SIG-M5 (cell line): ENCODE measurements around the gene TMEM168.
"Not testable (repeated sequence)": the region's sequence is repeated elsewhere in the genome, so short reads cannot be mapped to it uniquely, and the experiment has no call there.

ENCODE experiments used
- DNase-seq: peaks from one replicate; lab custom pipeline; 2025; lab: John Stamatoyannopoulos, UW

The TMEM168 gene

DNA sequence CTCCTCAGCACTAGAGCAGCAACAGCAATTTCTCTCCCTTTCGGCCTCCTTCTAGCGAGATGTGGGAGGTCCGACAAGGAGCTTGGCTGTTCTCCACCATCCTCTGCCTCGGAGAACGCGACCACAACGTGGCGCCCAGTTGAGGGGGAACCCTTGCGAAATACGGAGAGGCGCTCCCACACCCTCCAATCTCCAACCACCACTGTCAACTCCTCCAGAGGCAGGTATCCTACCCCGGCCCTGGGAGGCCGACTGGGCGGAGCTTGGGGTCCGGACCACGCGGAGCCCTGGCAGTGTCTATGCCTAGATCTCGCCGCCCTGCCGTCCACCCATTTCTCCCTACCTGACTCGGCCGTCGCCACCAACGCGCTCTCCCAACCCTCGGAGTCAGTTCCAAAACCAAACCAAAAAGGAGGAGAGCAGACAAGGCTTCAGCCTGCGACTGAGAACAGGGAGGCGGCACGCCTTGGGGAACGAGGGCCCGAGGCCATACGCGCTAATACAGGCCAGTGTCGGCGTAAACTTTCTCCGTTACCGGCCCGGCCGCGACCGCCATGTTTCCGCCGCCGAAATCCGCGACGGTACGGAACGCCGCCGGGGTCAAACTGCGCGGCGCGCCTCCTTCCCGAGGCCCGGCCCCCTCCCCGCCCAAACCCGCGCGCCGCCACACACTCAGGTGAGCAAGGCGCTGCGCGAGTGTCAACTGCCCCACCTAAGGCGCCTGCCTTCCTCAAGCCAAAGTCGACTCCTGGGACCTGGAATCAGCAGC, at the start of gene TMEM168:
TSS of gene TMEM168 (minus strand) at position 577 of the 769 bp plus-strand sequence. CDS start 5,568 bp downstream, outside the sequence.
- peak; percentile 46 for DNase-seq

- DNase-seq, result not testable (repeated sequence)
Measured at GRCh38 chr7:112835928-112836327, 45.7 kb upstream of the TMEM168 start.

DNA sequence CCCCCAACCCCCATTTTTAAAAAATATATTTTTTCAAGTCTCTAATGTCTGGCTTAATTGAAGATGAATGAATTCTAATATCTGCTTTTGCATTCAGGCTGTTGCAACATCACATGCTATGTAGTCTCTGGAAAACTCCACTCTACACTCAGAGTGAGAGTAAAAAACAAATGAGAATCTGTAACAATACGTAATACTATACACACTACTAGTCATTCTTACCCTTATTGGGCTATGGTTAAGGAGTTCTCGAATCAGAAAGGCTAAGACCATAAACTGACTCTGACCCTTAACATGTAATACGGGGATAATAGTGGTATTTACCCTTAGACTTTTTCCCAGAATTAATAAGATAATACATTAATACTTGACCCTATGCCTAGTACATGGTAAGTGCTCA, 42.9 kb upstream of the TMEM168 start:
- no peak for DNase-seq

DNA sequence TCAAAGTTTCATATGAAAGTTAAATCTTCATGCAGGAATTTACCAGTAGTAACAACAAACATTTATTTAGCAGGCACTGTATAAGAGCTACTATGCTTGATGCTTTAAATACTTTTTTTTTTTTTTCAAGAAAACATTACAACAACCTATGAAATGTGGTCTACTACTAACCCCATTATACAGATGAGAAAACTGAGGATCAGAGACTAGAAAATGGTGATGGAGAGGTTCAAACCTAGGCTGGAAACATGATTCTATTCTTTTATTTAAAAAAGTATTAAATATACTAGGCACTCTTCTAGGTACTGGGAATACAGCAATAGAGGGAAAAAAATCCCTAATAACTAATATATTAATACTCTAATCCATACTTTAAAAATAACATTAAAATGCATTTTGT, 40.6 kb upstream of the TMEM168 start:
- DNase-seq, result no peak

DNA sequence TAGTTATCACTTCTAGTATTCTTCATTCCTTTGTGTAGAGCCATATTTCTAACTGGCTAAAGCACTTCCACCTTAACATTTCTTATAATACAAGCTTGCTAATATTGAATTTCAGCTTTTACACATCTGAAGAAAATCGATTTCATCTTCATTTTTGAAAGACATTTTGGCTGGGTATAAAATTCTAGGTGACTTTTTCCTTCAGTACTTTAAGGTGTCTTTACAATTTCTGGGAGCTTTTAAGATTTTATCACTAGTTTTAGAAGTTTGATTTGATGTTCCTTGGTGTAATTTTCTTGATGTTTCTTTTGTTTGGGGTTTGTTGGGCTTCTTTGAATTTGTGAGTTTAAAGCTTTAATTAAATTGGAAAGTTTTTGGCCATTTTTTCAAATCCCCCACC, 38.5 kb upstream of the TMEM168 start:
- DNase-seq, result no peak

GRCh38 chr7:112821345-112821744, 31.2 kb upstream of the TMEM168 start:
- DNase-seq, result no peak

DNA sequence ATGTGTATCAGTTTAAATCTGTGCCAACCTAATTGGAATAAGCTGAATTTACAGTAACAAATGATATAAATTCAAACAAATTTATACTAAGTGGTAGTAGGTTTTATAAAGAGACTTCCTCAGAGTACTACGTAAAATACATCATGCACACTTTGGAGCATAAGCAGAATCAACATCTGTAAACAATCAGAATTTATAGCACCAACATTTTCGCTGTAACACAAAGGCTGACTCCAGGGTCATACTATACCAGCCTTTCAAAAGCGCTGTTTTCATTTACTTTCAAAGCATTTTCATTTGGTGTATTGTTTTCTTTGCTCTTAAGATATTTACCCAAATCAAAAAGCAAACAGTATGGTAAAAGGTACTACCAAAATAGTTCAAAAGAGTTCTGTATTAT, 29.3 kb upstream of the TMEM168 start:
- DNase-seq, result no peak

GRCh38 chr7:112806156-112806555, 16.0 kb upstream of the TMEM168 start:
- DNase-seq, result no peak

- no peak for DNase-seq
Measured at GRCh38 chr7:112802406-112802805, 12.2 kb upstream of the TMEM168 start.

DNA sequence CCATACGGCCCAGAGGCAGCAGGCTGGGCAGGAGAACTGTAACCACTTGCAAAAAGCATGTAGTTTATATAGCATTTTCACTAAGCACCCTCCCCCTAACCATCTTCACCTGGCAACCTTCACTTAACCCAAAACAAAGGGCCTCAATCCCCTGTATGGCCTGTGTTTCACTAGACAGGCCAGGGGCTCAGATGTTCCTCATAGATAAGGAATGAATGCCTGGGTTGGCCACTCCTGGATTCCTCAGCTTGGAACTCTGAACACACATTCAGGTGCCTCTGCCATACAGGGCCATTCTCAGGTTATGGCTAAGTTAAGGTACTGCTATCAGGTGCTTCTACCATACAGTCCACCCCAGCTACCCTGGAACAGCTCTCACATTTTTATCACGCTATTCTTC, 10.3 kb upstream of the TMEM168 start:
- DNase-seq, result no peak

DNA sequence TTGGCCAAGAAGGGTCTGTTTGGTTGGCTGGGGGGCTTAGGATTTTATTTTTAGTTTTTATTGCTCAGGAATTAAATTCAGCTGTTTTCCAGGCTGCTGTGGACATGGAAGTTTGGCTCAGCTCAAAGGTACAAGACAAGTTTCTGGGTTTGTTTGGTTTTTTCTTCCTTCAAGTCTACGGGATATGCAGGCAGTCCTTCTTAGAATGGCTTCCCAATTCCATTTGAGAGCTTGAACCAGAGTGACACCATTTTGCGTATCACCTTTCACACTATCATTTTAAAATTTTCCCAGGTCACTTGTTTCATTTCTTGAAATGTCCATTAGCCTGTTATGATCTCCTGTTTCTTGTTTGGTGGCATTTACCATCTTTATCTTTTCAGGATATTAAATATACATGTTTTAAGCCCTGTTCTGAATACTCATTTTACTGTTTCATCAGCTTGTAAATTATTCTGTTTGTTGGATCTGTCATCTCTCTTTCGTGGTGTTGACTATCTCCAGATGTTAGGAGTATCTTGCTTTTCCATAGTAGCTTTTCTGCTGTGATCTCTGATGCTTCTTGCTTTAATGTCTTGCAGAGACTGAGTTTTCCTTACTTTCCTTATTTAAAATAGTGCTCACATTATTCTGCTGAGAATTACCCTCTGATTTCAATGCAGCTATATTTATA, 9.4 kb upstream of the TMEM168 start:
- DNase-seq, result no peak

- no peak for DNase-seq
Measured at GRCh38 chr7:112798274-112799159, 8.3 kb upstream of the TMEM168 start.

- DNase-seq, result not testable (repeated sequence)
Measured at GRCh38 chr7:112796552-112796951, 6.4 kb upstream of the TMEM168 start.

GRCh38 chr7:112792441-112792840, 2.2 kb upstream of the TMEM168 start:
- DNase-seq, result no peak

GRCh38 chr7:112791465-112792168, 1.4 kb upstream of the TMEM168 start:
- DNase-seq, result no peak

GRCh38 chr7:112790586-112791003, 402 bp upstream of the TMEM168 start:
- DNase-seq, result no peak

DNA sequence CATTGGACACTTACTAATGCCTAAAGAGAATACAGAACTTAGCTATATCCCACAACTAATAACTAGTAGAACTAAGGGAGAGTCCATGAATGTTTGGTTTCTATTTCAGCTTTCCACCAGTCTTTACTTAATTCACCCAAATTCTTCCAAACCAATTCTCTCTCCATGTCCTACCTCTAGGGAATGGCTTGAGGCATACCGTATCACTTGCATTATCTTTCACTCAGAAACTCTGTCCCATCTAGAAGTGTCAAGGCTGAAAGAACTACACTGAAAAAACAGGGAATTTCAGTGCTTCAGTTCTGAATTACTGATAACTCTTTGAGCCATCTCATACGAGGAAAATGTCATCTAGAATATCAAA, 758 bp downstream of the TMEM168 start:
- DNase-seq, result no peak

- DNase-seq, result no peak
Measured at GRCh38 chr7:112788778-112789343, 1.3 kb downstream of the TMEM168 start.

- no peak for DNase-seq
Measured at GRCh38 chr7:112784603-112785002, 5.6 kb downstream of the TMEM168 start.

DNA sequence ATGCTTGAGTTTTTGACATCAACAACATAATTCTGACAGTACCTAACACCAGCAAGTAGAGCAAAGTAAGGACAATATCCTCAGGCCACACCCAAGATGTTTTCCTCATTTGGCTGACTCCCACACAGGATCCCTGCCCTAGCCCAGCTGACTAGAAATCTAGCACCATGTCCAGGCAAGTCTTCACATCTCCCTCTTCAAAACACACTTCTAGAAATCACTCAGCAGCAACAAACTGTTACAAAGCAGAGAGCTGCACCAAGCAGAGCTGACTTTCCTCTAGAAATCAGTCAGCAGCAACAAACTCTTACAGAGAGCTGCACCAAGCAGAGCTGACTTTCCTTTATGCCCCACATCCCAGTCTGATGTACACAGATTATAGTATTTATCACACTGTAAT, 7.7 kb downstream of the TMEM168 start:
- DNase-seq, result no peak

- no peak for DNase-seq
Measured at GRCh38 chr7:112781558-112781957, 8.6 kb downstream of the TMEM168 start.

DNA sequence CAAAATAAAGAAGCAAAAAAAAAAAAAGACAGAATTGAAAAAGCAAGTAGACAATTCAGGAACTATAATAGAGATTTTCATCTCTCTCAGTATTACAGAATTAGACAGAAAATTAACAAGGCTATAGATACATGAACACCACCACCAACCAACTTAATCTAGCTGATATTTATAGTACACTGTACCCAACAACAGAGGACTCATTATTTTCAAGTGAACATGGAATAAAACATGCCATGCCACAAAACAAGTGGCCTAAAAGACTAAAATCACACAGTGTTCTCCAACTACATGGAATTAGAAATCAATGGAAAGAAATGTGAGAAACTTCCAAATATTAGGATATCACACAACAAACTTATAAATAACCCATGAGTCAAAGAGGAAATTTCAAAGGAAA, 9.1 kb downstream of the TMEM168 start:
- DNase-seq, result no peak
